ENCODE measurements around the gene CARMIL3. TPM values are rescaled to one million over a fixed set of nuclear protein-coding genes. Genes with fewer than 3 reads are reported as not detected.
A peak's percentile ranks its signal among the peaks of the same experiment; 100 is the strongest.

The CARMIL3 gene
- total RNA-seq, 1 donor from 2014 or later, result 0.96 TPM

DNA sequence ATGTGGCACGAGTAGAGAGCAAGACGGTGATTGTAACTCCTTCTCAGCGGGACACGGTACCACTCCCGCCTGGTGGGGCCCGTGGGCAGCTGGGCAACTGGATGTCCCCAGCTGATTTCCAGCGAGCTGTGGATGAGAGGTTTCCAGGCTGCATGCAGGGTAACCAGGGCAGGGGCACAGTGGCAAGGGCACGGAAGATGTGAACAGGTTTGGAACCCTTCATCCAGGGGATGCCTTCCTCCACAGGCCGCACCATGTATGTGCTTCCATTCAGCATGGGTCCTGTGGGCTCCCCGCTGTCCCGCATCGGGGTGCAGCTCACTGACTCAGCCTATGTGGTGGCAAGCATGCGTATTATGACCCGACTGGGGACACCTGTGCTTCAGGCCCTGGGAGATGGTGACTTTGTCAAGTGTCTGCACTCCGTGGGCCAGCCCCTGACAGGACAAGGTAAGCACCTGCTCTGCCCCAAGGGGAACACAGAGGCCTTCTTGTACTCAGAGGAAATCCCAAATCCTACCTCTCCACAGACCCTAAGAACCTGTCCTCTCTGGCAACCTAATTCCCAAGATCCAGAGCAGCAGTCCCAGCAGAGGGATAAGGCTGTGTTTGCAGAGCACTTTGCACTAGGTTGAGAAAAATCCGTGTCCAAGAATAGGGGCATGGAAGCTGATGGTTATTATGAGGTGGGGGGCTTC lies 46.6 kb downstream of the CARMIL3 start:
- intact Hi-C loops (cut with DNase I), result no loop called here
- peak; percentile 57 for DNase-seq
- no peak overlapping the region for H3K27ac ChIP-seq
- TF ChIP-seq, protein P1, sequence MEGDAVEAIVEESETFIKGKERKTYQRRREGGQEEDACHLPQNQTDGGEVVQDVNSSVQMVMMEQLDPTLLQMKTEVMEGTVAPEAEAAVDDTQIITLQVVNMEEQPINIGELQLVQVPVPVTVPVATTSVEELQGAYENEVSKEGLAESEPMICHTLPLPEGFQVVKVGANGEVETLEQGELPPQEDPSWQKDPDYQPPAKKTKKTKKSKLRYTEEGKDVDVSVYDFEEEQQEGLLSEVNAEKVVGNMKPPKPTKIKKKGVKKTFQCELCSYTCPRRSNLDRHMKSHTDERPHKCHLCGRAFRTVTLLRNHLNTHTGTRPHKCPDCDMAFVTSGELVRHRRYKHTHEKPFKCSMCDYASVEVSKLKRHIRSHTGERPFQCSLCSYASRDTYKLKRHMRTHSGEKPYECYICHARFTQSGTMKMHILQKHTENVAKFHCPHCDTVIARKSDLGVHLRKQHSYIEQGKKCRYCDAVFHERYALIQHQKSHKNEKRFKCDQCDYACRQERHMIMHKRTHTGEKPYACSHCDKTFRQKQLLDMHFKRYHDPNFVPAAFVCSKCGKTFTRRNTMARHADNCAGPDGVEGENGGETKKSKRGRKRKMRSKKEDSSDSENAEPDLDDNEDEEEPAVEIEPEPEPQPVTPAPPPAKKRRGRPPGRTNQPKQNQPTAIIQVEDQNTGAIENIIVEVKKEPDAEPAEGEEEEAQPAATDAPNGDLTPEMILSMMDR (IDR thresholded peaks at IDR 0.05), result no peak
- H3K36me3 ChIP-seq, result peaks cover 35% of the 10 kb centered on the region
- H3K4me3 ChIP-seq, result no peak overlapping the region
- peaks cover 15% of the 10 kb centered on the region for H3K4me1 ChIP-seq
- ATAC-seq, result no peak
- no peaks in the 10 kb centered on the region for H3K9me3 ChIP-seq
- no peaks in the 10 kb centered on the region for H3K27me3 ChIP-seq

DNA sequence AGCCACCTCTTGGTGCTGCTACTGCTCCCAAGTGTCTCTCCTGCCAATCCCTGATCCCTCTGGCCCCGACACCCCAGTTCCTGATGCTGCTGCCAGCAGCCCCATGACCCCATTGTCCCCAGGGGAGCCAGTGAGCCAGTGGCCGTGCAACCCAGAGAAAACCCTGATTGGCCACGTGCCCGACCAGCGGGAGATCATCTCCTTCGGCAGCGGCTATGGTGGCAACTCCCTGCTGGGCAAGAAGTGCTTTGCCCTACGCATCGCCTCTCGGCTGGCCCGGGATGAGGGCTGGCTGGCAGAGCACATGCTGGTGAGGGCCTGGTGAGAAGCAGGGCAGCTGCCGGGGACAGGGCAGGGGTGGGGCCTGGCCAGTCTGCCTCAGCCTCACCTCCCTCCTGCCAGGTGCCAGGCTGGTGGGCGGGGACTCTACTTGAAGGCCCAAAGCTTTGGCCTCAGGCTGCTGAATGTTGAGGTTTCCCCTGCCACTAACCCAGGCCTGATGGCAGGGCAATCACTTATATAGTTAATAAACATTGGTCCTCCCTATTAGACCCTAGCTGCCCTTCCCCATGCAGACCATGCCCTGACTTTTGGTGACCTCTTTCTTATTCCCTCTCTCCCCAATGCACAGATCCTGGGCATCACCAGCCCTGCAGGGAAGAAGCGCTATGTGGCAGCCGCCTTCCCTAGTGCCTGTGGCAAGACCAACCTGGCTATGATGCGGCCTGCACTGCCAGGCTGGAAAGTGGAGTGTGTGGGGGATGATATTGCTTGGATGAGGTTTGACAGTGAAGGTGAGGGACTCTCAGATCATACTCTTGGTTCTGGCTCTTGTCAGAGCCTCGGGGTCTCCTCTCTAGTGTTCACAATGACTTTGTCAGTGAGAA lies 47.4 kb downstream of the CARMIL3 start:
- H3K27me3 ChIP-seq, result no peaks in the 10 kb centered on the region
- peaks cover 10% of the 10 kb centered on the region for H3K4me1 ChIP-seq
- no peaks in the 10 kb centered on the region for H3K9me3 ChIP-seq
- intact Hi-C loops (cut with DNase I), result no loop called here
- TF ChIP-seq, protein P1 (IDR thresholded peaks at IDR 0.05), result no peak
- peaks cover 35% of the 10 kb centered on the region for H3K36me3 ChIP-seq
- no peak overlapping the region for H3K27ac ChIP-seq
- H3K4me3 ChIP-seq, result no peak overlapping the region
- ATAC-seq (no peak), DNase-seq (peak; percentile 63)

DNA sequence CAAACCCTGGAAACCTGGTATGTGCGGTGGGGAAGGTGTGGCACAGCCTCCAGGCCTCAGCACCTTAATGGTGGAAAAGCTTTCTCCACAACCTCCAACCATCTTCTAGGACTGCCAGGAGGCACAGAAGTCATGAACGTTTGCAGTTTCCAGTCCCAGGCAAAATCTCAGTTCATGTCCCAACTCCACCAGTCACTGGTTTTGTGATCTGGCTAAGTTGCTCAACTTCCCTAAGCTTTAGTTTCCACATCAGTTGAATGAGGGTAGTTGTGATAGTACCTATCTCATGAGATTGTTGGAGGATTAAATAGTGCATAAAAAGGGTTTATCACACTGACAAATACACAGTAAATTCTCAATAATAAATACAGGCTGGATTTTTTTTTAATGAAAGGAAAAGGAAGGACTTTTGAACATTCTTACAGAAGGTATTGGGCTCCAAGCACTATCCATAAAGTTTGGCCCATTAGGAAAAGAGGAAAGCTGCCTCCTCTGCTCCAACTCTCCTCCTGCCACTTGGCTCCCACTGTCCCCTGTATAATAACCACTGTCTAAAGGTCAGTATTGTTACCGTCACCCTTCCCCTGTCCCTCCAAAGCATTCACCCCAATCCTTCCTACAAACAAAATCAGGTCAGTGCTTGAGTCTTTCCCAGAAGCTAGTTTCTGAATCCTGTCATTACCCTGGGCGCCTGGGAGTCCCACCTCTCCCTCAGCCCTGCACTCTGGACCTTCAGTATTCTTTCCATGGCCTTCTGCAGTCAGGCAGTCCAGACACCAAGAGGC lies 48.6 kb downstream of the CARMIL3 start:
- H3K36me3 ChIP-seq, result peaks cover 35% of the 10 kb centered on the region
- H3K9me3 ChIP-seq, result no peaks in the 10 kb centered on the region
- H3K4me1 ChIP-seq, result peaks cover 5% of the 10 kb centered on the region
- TF ChIP-seq, protein P1 (IDR thresholded peaks at IDR 0.05), result no peak
- no peak overlapping the region for H3K27ac ChIP-seq
- H3K27me3 ChIP-seq, result no peaks in the 10 kb centered on the region
- DNase-seq (no peak), ATAC-seq (no peak)
- intact Hi-C loops (cut with DNase I), result loop anchor here (10.0 kb wide), 1 partner anchor 46 kb away; the partner anchor contains the start of gene CARMIL3
- no peak overlapping the region for H3K4me3 ChIP-seq

DNA sequence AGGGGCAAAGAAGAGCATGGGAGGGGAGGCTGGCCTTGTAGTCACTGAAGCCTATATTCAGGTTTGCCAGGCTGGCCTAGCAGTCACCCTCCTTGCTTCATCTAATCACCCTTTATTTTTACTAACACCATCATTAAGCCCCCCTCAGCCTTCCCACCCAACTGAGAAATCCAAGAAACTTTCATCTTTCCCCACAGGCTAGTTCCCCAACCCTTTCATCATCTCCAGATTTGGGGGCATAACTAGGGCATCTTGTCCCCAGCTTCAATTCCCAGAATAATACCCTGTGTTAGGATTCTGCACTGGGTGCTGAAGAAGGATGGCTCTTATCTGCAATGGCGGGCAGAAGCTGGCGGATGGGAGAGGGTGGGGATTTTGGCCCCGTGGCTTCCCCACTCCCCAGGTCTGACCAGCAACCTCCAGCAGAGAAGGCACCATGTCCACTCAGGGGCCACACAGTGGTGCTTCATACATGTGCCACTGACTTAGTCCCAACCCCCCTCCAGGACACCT lies 49.2 kb downstream of the CARMIL3 start:
- no peaks in the 10 kb centered on the region for H3K27me3 ChIP-seq
- no peaks in the 10 kb centered on the region for H3K4me1 ChIP-seq
- DNase-seq (no peak), ATAC-seq (no peak)
- H3K4me3 ChIP-seq, result no peak overlapping the region
- H3K27ac ChIP-seq, result no peak overlapping the region
- no peaks in the 10 kb centered on the region for H3K9me3 ChIP-seq
- intact Hi-C loops (cut with DNase I), result loop anchor here (10.0 kb wide), 1 partner anchor 46 kb away; the partner anchor contains the start of gene CARMIL3
- TF ChIP-seq, protein P1 (IDR thresholded peaks at IDR 0.05), result no peak
- H3K36me3 ChIP-seq, result peaks cover 35% of the 10 kb centered on the region

DNA sequence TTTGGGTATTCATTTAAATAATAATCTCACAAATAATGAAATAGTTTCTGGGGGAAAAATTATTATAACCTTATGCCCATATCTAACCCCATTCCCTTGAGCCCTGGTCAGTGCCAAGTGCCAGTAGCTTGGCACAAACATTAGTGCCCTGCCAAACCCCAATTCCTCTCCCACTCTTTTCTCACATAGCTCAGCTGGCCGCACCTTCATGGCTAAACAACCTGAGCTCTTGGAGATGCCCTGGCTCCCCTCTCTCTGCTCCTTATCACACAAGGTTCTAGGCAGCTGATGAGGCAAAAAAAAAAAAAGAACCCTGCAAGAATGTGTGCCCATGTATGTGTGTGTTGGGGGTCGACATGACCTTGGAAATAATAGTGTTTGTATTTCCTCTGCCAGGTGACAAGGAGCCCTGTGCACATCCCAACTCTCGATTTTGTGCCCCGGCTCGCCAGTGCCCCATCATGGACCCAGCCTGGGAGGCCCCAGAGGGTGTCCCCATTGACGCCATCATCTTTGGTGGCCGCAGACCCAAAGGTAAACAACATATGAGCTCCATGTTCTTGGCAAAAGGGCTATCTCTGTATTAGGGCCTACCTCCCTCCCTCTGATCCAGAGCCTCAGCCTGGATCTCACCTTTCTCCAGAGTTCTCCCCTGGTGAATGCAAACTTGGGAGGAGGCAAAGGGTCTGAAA lies 50.7 kb downstream of the CARMIL3 start:
- peaks cover 35% of the 10 kb centered on the region for H3K36me3 ChIP-seq
- H3K27ac ChIP-seq, result no peak overlapping the region
- no peaks in the 10 kb centered on the region for H3K4me1 ChIP-seq
- DNase-seq (no peak), ATAC-seq (no peak)
- no peaks in the 10 kb centered on the region for H3K27me3 ChIP-seq
- TF ChIP-seq, protein P1 (IDR thresholded peaks at IDR 0.05), result no peak
- H3K4me3 ChIP-seq, result no peak overlapping the region
- no peaks in the 10 kb centered on the region for H3K9me3 ChIP-seq
- intact Hi-C loops (cut with DNase I), result loop anchor here (10.0 kb wide), 1 partner anchor 48 kb away; the partner anchor contains the start of gene CARMIL3

All from upper lobe of right lung (tissue), 1 donor.